ENCODE measurements around the gene ST3GAL4.

GRCh38 chr11:126308271-126308671 lies 47.2 kb upstream of the ST3GAL4 start:
- no peak for TF ChIP-seq CTCF (IDR thresholded peaks at IDR 0.05)
- no peak for TF ChIP-seq ZFX (IDR thresholded peaks at IDR 0.05; ENCODE audit: borderline replicate concordance)

Measured in 22Rv1 (cell line).